RPMI7951 (cell line): ENCODE data around the gene SAMMSON. TPM values are rescaled to one million over a fixed set of nuclear protein-coding genes. Genes with fewer than 3 reads are reported as not detected.
A peak's percentile ranks its signal among the peaks of the same experiment; 100 is the strongest.

Source experiments
- DNase-seq: peaks from one replicate; pipeline ENCODE4 v3.0.0-alpha.2; 2012; ENCODE audit warnings: low read depth
- total RNA-seq: library from RNA; depleted of rRNA; stranded (reverse); fragments of >200 nt; shearing (Covaris generic); gene quantifications from 2 replicates; pipeline ENCODE4 v1.2.3, GENCODE V29; 2014

The SAMMSON gene
- total RNA-seq, 1 experiment from 2014 or later, result 0.48 TPM

- no peak for DNase-seq
These were observed 12.0 kb downstream of the SAMMSON start for GRCh38 chr3:70011582-70011981.

GRCh38 chr3:70020906-70021660 lies 21.6 kb downstream of the SAMMSON start:
- no peak for DNase-seq

DNA sequence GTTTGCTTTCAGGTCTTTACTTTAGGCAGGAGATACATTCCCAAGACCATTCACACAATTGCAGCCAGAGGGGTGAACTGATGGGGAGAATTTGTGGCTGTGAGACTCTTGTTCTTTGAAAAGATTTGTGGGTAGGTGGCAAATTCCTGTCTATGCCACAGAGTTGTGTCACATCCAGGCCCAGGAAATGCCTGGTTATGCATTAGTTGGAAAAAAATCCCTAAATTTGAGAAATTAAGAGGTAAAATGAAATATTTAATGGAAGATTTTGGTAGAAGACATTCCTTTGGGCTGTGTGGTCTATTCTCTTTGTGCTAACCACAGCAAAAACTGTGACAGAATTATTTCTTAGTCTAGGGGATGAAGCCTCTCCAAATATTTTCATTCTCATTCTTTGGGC lies 28.8 kb downstream of the SAMMSON start:
- DNase-seq, result no peak

- peak; percentile 21 for DNase-seq
These were observed 39.2 kb downstream of the SAMMSON start for GRCh38 chr3:70038693-70039092.

- peak; percentile 19 for DNase-seq
These were observed 40.9 kb downstream of the SAMMSON start for GRCh38 chr3:70040386-70040785.

DNA sequence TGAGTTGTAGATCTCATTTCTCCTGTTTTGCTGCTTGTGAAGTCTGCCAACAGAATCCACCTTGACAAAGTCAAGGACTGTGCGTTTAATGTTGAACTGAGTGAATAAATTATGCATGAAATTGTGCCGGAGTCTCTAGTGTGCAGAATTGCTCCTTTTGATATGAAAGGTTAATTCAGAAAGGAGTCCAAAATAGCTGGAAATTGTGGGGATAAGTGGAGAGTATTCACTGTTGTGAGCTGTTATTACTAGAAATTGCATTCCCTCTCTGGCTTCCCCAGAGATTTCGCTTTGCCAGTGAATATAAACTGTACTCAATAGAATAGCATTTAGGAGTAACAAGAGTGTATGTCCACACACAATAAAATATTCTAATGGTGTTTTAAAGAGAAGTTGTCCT lies 43.1 kb downstream of the SAMMSON start:
- DNase-seq, result no peak

- DNase-seq, result peak; percentile 63
These were observed 50.2 kb downstream of the SAMMSON start for GRCh38 chr3:70049761-70050160.

GRCh38 chr3:70053293-70053692 lies 53.8 kb downstream of the SAMMSON start:
- peak; percentile 64 for DNase-seq

GRCh38 chr3:70056081-70056480 lies 56.5 kb downstream of the SAMMSON start:
- DNase-seq, result no peak

GRCh38 chr3:70057426-70057825 lies 57.9 kb downstream of the SAMMSON start:
- no peak for DNase-seq

DNA sequence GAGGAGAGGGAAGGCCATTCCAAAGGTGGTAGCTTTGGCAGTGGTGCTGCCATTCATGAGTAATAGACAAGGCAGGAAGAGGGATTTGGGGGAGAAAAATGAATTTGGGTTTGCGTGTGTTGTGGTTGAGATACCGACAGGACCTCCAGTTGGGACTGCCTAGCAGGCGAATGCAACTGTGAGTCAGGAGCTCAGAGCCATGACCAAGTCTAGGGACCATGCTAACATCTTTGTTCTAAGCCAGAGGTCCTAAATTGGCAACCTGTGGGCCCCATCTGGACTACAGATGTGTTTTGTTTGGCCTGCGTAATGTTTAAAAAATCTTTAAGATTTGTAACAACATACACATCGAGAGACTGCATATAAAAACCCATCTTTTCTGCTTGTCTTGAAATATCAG lies 61.6 kb downstream of the SAMMSON start:
- peak; percentile 80 for DNase-seq

DNA sequence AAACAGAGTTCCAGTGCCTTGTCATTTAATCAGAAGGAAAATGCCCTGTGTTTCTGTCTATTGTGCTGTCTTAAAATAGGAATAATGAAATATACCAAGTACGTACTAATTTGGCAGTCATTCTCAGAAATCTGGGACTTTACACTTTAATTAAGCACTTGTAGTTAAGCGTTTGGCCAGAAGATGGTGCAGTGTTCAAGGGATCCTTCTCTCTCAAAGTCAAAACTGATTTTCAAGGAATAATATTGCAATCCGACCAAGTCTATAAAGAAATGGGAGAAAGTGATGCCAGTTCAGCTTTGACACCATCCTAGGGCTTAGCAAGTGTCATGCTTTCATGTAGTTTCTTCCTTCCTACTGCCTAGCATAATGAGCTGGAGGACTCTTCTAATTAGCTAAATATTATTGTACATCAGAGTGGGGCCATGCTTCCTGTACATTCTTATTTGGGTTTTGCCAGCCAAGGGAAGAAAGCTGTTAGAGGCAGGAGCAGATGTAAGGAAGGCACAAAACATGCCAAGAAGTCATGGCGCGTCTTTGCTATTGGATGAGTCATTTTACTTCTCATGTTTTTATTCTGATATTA lies 64.8 kb downstream of the SAMMSON start:
- peak; percentile 43 for DNase-seq

DNA sequence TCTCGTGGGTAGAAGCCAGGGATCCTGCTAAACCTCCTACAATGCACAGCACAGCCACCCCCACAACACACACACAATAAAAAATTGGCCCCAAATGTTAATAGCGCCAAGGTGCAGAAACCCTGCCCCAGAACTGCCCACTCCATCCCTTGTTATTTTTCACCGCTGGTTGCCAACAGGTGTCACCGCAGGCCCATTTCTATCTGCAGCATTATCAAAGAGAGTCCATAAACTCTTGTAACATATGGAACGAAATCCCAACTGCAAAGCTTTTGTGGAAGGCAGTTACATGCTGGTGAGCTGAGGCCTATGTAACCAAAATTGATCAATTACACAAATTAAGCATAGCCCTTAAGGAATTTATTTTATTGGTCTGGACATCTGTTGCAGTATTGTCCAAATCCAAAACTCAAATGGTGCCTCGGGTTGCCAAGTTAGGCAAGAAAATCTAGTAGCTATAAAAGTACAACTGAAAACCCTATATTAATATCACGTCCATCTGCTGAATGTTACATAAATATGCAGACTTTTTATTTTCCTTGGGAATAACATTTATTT lies 66.2 kb downstream of the SAMMSON start:
- DNase-seq, result no peak

DNA sequence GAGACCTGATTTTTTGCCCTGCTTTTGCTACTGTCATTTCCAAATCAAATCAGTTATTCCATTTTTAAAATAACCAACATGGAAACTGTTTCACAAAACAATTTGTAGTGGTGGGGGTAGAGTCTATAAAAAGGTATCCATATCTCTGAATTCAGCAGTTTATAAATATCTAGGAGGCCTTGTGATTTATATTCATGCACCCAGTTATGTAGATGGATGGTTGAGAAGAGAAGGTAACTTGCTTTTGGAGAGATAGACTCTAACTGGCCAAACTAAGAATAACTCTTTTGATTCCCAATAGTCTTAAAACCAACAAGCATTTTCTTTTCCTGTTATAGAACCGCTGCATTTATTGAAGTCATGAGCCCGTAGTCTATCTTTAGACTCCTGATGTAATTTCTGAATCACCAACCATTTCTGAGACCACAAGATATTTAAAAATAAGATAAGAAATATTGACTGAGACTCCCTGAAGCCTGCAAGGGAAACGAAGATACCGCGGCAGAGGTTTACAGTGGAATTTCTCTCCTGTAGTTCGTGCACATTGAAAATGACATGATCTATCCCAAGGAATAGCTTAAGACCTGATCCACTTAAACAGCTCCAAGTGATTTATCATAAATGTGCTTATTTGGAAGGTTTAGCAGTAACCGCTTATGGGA lies 68.5 kb downstream of the SAMMSON start:
- DNase-seq, result peak; percentile 26

DNA sequence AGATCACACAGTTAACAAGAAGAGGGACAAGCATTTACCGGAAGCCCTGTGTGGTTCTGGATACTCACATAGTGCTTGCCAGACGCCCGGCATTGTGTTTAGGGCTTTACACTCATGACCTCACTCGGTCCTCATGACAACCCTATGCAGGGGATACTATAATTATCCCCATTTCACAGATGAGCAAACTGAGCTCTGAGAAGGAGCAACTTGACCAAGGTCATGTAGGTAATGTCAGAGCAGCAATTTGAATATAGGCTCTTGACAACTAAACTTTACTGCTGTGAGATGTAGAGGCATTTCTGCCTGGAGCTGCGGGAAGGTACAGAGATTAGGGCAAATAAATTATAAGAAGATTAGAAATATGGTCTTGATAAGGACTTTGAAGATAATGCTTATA lies 70.0 kb downstream of the SAMMSON start:
- no peak for DNase-seq

DNA sequence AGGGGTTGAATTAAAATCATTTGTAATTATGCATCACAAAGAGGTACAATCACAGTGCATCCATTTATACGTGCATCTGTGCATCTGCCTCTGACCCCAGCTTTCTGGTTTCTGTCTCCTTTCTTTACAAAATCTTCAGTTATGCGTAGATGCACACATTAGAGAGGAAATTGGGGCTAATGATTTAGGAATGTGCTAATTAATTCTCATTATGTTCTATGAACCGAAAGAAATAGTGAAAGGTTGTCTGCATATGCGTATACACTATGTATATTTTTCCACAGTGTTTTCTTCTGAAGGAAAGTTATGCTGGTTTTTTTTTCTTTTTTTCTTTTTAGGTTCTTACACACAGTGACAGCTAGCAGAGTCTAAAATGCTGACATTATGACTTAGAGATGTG lies 71.6 kb downstream of the SAMMSON start:
- no peak for DNase-seq

- no peak for DNase-seq
These were observed 72.6 kb downstream of the SAMMSON start for GRCh38 chr3:70072180-70072579.

DNA sequence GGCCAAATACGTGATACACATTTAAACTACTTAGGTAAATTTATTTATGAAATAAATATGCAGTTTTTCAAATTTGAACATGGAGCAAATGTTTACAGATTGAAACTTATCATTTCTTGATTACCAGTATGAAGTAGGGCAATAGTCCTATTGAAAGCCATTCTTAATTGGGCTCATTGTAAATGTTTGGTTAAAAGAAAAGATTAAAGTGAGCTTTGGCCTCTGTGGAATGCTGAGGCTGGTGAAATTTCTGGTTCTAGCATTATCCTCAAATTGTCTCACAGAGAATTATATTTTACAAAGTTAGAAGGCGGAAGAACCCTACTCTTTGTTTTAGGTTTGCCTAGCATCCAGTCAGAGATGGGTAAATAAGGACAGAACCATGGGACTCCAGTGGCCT lies 73.2 kb downstream of the SAMMSON start:
- no peak for DNase-seq

DNA sequence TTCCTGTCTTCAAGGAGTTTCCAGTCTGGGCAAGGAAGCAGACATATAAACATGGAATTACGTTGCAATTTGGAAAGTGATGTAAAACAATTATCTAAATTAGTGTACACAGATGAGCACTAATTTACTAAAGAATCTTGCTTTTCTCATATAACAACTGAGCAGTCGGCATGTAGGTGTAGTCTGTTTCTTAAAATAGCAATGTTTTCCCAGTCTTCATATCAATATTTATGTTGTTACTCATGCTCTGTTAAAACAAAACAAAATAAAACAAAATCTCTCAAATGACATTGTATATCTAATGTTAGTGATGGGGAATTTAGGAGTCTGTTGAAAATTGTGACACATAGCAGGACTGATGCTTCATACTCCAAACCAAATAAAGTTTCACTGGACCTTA lies 75.6 kb downstream of the SAMMSON start:
- DNase-seq, result no peak

- no peak for DNase-seq
These were observed 76.9 kb downstream of the SAMMSON start for GRCh38 chr3:70076396-70076795.

GRCh38 chr3:70078778-70079177 lies 79.2 kb downstream of the SAMMSON start:
- DNase-seq, result no peak

DNA sequence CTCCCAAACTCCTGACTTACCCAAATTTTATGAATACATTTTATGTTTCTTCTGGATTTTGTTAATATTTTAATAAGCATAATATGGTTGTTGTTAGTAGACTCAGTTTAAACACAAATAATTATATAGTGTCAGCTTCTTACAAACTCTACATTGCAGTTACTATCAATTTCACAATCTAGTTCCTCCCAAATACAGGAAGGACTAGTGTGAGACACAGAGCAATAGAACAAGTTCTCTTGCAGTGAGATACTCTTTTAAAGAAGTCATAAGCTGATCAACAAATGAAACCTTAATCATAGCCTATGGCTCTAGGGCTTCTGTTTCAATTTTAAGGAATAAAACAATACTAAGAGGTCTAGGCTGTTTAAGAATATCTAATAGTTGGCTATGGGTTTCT lies 86.1 kb downstream of the SAMMSON start:
- no peak for DNase-seq

- no peak for DNase-seq
These were observed 86.8 kb downstream of the SAMMSON start for GRCh38 chr3:70086336-70086735.
